Bronchial epithelial cell (primary cell): ENCODE results near the gene NCLN. TPM values are rescaled to one million over a fixed set of nuclear protein-coding genes. Genes with fewer than 3 reads are reported as not detected.
"Not testable (repeated sequence)": the region's sequence is repeated elsewhere in the genome, so short reads cannot be mapped to it uniquely, and the experiment has no call there.

ENCODE experiments used
- DNase-seq: peaks from one replicate; pipeline ENCODE4 v3.0.0-alpha.2; 2010; ENCODE audit warnings: low read depth
- FAIRE-seq: peaks from 2 replicates; lab custom pipeline; 2011; peaks lifted over from hg19 to GRCh38; lab: Jason Lieb, UNC
- H3K27me3 ChIP-seq: 2 replicates; pipeline ENCODE4 v1.5.1; 2011; ENCODE audit warnings: low read length; ENCODE audit not compliant: control insufficient read depth, insufficient read depth
- H3K36me3 ChIP-seq: 2 replicates; pipeline ENCODE4 v1.5.1; 2011; ENCODE audit warnings: low read length; ENCODE audit not compliant: control insufficient read depth, insufficient read depth
- H3K4me3 ChIP-seq: 2 replicates; pipeline ENCODE4 v1.5.1; 2011; ENCODE audit warnings: mild to moderate bottlenecking, low read depth, low read length, control low read depth
- total RNA-seq: library from RNA; depleted of rRNA; stranded (reverse); fragments of >200 nt; gene quantifications from 2 replicates; pipeline ENCODE4 v1.2.1, GENCODE V29; 2014
- TF ChIP-seq, protein P1 (sequence below): IDR thresholded peaks from 2 replicates; pipeline ENCODE4 v1.5.1; 2011; ENCODE audit warnings: mild to moderate bottlenecking, moderate library complexity, low read length, control low read depth, inconsistent platforms; ENCODE audit not compliant: insufficient read depth, severe bottlenecking

Gene NCLN
- total RNA-seq, 1 donor from 2014 or later: 41.6 TPM

DNA sequence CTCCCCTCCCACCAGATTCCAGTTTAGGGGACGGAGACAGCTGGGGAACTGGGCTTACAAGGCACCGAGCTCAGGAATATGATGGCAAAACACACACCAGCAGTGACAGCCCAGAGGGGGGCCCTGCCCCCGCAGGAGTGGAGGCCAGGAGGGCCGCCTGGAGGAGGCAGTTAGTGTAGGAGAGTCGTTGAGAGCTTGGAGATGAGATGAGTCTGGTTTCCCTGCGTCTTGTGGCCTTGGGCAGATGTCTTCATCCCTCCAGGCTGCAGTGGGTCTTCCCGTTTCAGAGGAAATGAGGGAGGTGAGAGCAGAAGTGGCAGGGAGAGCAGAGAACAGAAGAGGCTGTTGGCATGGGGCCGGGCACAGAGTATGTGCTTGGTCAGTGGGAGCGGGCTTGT, 43.6 kb downstream of the NCLN start:
- no peak for FAIRE-seq
- no peak overlapping the region for H3K4me3 ChIP-seq
- H3K36me3 ChIP-seq: no peaks in the 10 kb centered on the region
- TF ChIP-seq, protein P1, sequence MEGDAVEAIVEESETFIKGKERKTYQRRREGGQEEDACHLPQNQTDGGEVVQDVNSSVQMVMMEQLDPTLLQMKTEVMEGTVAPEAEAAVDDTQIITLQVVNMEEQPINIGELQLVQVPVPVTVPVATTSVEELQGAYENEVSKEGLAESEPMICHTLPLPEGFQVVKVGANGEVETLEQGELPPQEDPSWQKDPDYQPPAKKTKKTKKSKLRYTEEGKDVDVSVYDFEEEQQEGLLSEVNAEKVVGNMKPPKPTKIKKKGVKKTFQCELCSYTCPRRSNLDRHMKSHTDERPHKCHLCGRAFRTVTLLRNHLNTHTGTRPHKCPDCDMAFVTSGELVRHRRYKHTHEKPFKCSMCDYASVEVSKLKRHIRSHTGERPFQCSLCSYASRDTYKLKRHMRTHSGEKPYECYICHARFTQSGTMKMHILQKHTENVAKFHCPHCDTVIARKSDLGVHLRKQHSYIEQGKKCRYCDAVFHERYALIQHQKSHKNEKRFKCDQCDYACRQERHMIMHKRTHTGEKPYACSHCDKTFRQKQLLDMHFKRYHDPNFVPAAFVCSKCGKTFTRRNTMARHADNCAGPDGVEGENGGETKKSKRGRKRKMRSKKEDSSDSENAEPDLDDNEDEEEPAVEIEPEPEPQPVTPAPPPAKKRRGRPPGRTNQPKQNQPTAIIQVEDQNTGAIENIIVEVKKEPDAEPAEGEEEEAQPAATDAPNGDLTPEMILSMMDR: no peak
- peaks cover 13% of the 10 kb centered on the region for H3K27me3 ChIP-seq
- no peak for DNase-seq

- Histone ChIP-seq H3K4me3 (no peak overlapping the region), H3K36me3 (no peaks in the 10 kb centered on the region), H3K27me3 (peaks cover 13% of the 10 kb centered on the region)
- DNase-seq: no peak
- TF ChIP-seq, protein P1: no peak
- FAIRE-seq: peak; percentile 13
Observed at GRCh38 chr19:3229888-3230496, 44.3 kb downstream of the NCLN start.

- H3K4me3 ChIP-seq: no peak overlapping the region
- DNase-seq: no peak
- TF ChIP-seq, protein P1: no peak
- H3K27me3 ChIP-seq: peaks cover 11% of the 10 kb centered on the region
- FAIRE-seq: no peak
- H3K36me3 ChIP-seq: no peaks in the 10 kb centered on the region
Observed at GRCh38 chr19:3231288-3231687, 45.6 kb downstream of the NCLN start.

GRCh38 chr19:3233116-3233515, 47.4 kb downstream of the NCLN start:
- Histone ChIP-seq H3K27me3 (peaks cover 7% of the 10 kb centered on the region), H3K36me3 (no peaks in the 10 kb centered on the region), H3K4me3 (no peak overlapping the region)
- TF ChIP-seq, protein P1: no peak
- no peak for DNase-seq
- FAIRE-seq: no peak

- H3K4me3 ChIP-seq: no peak overlapping the region
- TF ChIP-seq, protein P1: no peak
- no peak for FAIRE-seq
Observed at GRCh38 chr19:3233831-3234230, 48.1 kb downstream of the NCLN start.

GRCh38 chr19:3234800-3235199, 49.1 kb downstream of the NCLN start:
- Histone ChIP-seq H3K4me3 (no peak overlapping the region), H3K36me3 (no peaks in the 10 kb centered on the region), H3K27me3 (no peaks in the 10 kb centered on the region)
- TF ChIP-seq, protein P1: peak; percentile 38
- DNase-seq (no peak), FAIRE-seq (no peak)

More at GRCh38 chr19:3233831-3234230, 48.1 kb downstream of the NCLN start:
- Histone ChIP-seq H3K36me3 (no peaks in the 10 kb centered on the region), H3K27me3 (peaks cover 5% of the 10 kb centered on the region)
- DNase-seq: no peak

- H3K27me3 ChIP-seq, DNase-seq, FAIRE-seq, H3K36me3 ChIP-seq, H3K4me3 ChIP-seq: not testable (repeated sequence)
Observed at GRCh38 chr19:3235604-3236003, 49.9 kb downstream of the NCLN start.
